Occipital lobe (tissue), 2 donors: Measurements from ENCODE around the gene RGS17. TPM values are rescaled to one million over a fixed set of nuclear protein-coding genes. Genes with fewer than 3 reads are reported as not detected.
"Not testable (repeated sequence)": the region's sequence is repeated elsewhere in the genome, so short reads cannot be mapped to it uniquely, and the experiment has no call there.

Experiments
- DNase-seq: peaks from one replicate; lab custom pipeline; 2025; lab: John Stamatoyannopoulos, UW
- total RNA-seq: library from RNA; depleted of rRNA; stranded (reverse); fragments of >200 nt; gene quantifications from one replicate; pipeline ENCODE4 v1.2.3, GENCODE V29; 2014

Gene RGS17
- total RNA-seq, 1 donor from 2014 or later, result 119 TPM

DNA sequence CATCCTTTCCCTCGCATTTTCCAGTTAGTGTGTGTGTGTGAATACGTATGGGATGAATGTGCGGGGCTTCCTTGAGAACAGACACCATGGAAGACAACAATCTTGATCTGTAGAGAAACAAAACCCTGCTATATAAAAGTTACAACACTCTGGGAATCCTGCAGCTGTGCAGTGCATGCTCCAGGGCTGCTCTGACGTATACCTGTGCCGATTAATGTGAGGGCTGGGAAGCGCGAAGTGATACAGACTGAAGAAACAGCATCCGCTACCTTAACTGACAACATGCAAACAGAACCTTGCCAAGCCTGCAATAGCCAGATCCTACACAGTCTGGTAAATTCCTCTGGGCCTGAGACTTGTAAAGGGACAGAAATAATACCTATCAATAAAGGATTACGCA lies 96.9 kb downstream of the RGS17 start:
- no peak for DNase-seq

DNA sequence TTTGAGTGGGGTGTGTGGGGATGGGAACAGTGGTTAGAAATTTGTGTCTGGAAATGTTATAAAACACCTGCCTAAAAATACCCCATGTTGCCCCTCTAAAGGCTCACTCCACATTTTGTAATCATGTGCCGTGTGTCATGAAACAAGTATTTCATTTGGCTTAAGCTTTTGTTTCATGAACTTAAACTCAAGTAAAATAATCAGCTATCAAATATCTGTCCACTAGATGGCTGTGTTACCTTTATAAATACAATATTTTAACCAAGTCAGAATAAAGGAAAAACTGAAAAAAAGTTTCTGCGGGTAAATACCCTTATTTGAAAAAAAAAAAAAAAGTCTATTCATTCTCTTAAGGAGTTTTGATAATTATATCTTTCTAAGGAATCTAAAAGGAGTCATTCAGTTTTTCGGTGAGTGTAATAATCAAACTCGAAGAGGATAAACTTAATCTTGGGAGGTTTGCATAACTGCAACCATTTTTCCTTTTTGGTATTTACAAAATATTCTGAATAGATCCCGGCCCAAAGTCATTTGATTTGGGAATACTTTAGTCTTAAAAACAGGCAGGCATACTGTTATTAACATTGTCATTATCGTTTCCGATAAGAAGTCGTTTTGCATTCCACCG lies 98.7 kb downstream of the RGS17 start:
- DNase-seq, result no peak

DNA sequence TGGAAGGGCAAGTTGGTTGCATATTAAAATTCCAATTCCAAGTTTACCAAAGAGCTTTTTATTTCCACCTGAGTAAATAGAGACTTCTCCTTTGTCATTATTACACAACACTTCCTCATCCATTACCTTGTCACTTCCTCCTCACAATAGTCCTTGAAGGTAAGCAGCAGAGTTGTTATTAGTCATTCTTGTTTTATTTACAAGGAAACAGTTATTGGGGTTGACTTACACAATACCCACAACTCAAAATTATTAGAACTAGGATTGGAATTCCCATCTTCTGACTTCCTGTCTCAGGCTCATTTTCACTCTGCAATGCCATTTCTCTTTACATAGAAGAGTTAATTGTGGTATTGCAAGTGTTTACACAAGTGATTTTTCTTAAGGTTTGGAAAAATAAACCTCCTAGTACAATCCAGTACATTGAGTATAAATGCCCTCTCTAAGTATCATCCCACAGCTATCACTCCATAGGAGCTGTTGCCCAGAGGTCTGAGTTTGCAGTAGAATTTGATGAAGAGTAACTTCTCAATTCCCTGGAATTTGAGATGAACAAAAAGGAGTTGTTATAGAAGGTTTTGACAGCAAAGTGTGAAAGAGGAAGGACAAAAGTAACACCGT lies 99.6 kb downstream of the RGS17 start:
- no peak for DNase-seq

DNA sequence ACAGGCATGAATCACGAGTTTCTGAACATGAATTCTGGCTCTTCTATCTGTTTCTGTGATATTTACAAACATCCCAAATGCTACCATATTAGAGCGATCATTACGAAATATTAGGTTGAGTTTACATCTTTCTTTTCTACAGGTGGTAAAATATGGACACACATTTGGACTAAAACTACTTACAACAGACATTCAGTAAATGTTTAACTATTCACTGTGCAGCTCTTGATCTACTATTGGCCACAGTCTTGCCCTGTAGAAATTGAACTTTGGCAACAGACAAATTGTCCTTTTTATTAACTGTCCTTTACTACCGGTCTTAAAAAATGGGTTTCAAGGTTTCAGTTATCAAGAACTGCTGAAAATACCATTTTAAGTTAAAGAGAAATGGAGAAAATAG lies 102.1 kb downstream of the RGS17 start:
- no peak for DNase-seq

DNA sequence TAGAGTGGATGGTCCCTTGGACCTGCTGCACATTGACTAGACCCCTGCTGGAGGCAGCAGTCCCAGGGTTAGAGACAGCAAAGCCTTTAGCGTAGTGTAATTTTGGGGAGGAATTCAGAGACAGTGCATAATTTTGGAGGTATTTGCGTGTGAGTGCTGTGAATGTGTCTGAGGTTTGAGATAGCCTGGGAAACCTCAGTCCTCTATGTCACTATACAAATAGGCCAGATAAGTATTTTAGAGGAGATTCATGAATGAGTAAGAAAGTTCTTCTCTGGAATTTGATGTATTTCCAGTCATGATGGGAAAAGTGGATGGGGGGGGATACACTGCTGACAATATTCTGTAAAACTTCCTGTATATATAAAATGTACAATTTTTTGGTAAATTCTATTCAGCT lies 102.8 kb downstream of the RGS17 start:
- no peak for DNase-seq

DNA sequence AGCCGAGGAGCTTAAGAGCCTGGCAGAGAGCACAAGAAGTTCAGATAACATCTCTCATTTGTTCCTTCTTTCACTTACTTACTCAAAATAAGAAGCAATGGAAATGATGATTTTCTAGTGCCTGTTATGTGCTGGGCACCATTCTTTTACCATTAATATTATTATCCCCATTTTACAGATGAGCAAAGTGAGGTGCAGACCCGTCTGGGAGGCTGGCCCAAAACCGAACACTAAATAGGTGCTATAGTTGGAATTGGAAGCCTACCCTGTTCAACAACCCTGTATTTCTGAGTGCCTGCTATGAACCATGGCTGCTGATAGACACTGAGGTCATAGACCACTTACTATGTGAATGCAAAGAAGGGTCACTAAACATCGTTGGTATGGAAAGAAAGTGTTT lies 103.6 kb downstream of the RGS17 start:
- no peak for DNase-seq

DNA sequence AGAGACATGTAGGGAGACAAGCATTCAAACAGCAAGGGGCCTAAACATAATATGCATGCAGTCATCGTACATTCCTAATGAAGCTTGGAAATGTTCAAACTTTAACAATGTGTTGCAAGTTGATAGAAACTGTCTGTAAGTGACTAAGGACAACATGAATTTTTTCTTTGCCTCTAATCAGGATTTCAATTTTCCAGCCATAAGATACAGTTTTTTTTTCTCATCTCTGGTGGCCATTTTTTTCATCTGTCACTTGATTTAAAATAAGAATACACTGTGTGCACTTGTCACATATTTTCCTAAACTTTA lies 106.4 kb downstream of the RGS17 start:
- no peak for DNase-seq

DNA sequence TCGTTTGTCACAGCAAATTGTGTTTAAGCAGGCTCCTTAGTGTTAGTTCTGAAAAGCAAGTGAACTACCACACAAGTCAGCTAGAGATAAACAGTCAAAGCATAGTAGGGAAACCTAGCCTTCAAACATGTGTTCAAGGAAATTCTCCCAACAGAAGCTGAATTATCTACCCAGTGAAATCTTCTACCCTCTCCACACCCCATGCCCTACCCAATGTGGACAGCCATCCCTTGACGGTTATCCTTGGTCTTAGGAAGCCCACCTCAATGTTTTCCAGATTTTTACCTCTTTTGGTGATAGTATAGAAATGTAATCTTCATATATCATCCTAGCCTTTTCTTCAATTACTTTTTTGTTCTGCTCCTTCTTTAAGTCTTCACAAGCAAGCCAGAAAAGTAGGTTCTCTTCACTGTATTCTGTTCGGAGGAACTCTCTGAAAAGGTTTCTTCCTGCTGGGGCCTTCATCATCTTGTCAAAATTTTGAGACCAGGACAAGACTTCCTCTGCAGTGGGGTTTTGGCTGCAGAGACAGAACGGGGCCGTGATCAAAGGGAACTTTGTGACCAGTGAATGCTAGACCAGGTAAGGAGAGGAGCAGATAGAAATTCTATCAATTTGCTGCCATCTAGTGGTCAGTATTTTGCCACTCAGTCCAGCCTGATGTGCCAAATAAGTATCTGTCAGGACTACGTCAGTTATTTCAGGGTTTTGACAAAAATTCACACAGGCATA lies 106.9 kb downstream of the RGS17 start:
- no peak for DNase-seq

DNA sequence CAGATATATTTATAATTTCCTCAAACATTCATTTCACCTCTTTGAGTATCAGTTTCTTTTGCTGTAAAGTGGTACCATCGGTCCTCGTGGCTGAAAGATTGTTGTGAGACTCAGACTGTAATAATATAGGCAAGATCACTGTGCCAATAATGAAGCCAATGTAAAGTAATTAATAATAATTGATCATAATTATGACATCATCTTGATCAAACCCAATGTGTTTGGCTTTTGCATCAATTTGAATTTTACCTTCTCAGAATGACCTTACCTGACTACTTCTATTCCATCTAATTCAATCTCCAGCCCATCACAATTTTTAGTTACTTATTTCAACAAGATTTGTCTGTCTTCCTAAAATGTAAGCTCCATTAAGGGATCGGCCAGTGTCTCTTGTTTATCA lies 112.7 kb downstream of the RGS17 start:
- DNase-seq, result no peak

DNA sequence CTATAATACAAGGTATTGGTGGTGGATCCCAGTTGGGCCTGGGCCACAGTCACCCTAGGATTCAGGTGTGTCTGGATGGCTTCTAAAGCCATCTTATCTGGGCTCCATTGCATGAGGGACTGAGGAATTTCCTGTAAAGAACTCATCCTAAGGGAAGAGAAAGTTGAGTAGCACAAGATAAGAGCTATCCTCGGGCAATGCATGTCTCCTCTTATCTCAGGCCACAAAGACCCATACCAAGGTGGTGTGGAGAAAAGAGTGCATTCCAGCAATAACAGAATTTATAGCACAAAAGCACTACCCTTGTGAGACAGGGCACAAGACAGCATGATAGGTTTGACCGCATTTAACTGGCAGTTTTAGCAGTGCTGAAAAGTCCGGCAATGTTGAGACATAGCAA lies 114.2 kb downstream of the RGS17 start:
- no peak for DNase-seq

DNA sequence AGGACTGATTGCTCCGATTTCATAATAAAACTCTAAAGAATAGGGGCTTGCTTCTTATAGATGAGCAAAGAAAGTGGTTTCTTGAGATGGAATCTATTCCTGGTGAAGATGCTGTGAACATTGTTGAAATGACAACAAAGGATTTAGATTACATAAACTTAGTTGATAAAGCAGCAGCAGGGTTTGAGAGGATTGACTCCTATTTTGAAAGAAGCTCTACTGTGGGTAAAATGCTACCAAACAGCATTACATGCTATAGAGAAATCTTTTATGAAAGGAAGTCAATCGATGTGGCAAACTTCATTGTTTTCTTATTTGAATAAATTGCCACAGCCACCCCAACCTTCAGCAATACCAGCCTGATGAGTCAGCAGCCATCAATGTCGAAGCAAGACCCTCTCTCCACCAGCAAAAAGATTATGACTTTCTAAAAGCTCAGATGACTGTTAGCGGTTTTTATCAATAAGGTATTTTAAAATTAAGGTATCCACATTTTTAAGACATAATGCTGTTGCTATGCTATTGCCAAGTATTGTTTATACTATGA lies 115.9 kb downstream of the RGS17 start:
- DNase-seq, result no peak

DNA sequence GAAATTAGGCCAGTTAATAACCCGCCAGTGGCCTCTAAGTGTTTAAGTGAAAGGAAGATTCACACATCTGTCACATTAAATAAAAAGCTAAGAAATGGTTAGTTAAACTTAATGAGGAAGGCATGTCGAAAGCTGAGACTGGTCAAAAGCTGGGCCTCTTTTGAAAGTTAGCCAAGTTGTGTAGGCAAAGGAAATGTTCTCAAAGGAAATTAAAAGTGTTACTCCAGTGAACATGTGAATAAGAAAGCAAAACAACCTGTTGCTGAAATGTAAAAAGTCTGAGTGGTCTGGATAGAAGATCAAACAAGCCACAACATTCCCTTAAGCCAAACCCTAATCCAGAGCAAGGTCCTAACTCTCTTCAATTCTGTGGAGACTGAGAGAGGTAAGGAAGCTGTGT lies 117.6 kb downstream of the RGS17 start:
- no peak for DNase-seq

DNA sequence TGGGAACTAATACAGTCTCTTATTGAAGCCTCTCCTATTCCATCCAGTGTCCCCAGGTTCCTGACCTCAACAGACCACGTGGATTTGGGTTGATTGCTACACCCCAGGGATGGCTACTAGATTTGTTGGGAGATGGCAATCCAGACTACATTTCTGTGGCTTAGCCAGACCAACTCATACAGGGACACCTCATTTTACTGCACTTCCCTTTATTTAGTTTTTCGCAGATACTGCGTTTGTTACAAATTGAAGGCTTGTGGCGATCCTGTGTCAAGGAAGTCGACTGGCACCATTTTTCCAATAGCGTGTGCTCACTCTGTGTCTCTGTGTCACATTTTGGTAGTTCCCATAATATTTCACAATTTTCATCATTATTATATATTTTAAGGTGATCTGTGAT lies 118.2 kb downstream of the RGS17 start:
- no peak for DNase-seq

DNA sequence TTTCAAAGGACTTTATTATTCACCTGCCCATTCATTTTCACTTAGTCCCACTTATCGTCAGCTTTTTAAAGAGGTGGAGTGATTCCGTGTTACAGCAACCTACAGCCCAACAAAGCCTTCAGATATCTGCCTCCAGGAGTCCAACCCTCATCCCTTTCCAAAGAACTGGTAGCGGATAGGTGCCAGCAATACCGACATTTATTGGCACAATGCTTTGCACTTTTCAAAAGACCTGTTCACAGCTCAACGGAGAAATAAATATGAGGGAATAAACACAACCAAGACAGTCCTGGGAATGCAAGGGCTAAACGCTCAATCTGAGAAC lies 127.8 kb downstream of the RGS17 start:
- DNase-seq, result no peak

DNA sequence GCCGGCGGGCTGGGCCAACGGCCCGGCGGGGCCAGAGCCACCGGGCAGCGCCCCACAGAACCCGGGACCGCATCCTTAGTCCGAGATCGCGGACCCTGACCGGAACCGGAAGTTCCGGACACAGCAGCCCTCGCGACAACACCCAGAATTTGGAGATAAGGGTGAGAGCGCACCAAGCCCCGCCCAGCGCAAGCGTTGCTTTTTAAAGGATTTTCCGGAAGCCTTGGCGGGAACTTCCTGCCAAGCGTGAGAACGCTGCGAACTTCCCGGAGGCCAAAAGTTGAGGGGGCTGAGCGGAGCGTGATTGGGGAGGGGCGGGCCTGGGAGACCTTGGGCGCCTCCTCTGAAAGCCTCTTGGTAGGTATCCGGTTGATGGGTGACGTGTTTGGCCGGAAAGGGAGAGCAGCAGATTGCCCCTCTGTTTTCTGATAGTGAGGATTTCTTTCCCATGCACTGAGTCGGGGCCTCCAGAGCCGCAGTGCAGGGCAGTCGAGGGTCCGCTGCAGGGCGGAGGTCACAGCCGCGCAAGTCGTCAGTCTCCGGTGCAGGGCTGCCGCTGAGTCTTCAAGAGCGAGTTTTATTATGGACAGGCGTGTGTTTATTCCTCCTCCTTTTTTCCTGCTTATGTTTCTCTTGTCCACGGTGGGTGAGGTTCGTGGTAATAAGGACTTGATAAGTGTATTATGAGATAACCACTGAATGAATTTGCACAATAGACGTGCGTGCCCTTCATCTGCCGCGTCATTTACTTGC lies 128.3 kb downstream of the RGS17 start, which contains the start of gene MTRF1L:
Gene MTRF1L (minus strand): TSS at position 97 of the 753 bp plus-strand sequence. CDS start 24 bp downstream, at position 73.
- DNase-seq, result peak; percentile 92

DNA sequence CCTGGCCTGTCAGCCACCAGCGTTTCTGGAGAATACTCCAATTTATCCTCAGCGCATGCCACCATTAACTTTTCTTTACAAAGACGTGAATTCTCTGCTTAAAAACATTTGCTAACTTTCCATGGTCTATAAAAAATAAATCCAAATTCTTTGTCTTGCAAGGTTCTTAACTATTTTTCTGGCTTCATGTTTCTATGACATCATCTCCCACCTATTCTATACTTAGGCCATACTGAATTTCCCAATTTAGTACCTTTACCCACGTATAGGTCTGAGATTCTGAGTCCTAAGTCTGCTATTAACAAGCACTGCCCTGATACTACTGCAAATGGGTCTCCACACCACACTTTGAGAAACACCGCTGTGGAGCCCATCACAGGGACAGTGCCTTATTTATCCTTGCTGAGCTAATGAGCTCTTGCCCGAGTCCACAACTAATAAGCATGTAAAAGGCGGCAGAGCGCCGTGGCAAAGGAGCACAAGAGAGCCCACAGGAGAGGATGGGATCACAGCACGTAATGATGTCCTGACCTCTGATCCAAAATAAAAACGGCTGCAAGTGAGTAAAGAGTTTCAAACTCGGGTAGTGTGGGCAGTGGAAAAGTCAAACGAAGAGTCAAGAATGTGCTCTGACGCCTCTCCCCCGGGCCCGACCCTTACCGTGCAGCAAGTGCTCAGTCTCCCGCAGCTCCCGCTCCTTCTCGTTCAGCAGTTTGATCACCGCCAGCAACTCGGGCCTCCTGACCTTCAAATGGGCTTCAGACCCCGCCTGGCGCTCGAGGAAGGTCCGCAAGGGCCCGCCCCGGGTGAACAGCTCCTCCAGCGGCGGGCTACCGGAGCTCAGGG lies 129.1 kb downstream of the RGS17 start:
- DNase-seq, result no peak

DNA sequence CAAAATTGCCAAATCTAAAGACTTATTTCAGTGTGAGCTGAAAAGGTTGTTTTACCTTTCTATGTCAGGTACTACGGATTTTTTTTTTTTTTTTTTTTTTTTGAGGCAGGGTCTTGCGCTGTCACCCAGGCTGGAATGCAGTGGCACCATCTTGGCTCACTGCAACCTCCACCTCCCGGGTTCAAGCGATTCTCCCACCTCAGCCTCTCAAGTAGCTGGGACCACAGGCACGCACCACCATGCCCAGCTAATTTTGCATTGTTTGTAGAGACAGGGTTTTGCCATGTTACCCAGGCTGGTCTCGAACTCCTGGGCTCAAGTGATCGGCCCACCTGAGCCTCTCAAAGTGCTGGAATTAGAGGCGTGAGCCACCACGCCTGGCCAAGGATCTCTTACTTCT lies 130.3 kb downstream of the RGS17 start:
- not testable (repeated sequence) for DNase-seq

DNA sequence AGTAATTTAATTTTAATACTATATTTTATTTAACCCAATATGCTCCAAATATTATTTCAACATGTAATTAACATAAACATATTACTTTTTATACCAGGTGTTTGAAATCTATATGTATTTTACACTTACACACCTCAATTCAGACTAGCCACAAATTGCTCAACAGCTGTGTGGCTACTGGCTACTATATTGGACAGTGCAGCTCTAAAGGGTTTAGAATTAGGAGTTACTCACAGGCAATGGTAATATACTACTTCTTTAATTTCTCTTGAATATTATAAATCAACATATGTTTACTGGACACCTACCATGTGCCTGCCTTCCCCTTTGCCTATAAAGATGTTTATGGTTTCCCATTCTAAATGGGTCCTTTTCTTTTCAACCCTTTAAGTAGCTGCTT lies 130.8 kb downstream of the RGS17 start:
- no peak for DNase-seq

DNA sequence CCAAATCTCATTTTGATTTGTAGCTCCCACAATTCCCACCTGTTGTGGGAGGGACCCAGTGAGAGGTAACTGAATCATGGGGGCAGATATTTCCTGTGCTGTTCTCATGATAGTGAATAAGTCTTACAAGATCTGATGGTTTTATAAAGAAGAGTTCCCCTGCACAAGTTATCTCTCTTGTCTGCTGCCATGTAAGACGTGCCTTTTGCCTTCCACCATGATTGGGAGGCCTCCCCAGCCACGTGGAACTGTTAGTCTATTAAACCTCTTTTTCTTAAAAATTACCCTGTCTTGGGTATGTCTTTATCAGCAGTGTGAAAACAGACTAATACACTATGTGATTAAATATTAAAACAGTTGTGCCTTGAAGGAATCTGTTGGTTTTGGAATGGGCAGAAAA lies 131.5 kb downstream of the RGS17 start:
- DNase-seq, result not testable (repeated sequence)

DNA sequence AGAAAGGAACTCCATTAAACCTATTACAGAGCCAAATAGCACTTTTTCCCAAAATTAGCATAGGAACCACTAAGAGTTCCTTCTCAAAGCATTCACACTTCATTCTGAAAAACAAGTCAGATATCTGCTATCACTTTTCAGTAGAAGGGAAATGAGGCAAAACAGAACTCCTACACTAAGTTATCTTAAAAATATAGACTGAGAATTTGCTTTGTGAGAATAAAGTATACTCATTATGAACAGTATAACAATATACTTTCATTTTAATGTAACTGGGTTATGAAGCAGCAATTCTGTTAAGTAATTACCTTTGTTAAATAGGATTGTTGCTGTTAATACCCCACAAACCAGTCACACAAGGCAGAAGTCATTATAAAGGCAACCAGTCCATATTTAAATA lies 137.2 kb downstream of the RGS17 start:
- DNase-seq, result no peak

DNA sequence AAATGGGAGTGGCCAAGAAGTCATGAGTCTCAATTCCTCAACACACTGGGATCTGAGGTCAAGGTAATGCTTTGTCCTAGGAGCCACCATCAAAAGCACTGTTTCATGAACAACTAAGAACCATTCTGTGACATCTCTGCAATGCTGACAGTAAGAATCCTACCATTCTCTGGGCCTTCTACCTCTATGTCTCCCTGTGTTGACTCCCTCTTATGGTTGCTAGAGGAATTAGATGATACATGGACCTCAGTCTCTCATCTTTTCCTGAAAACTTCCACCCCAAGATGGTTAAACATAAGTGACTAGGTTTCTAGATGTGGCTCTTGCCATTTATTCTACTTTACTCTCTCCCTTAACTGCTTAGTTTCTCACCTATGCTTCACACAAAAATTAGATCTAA lies 137.7 kb downstream of the RGS17 start:
- no peak for DNase-seq
